ENCODE results near the gene GPRIN1. TPM values are rescaled to one million over a fixed set of nuclear protein-coding genes. Genes with fewer than 3 reads are reported as not detected.

The GPRIN1 gene
- total and polyA plus RNA-seq, 2 of the 4 experiments (the other 2 are of a cell fraction) = 3.0 to 4.7 TPM

DNA sequence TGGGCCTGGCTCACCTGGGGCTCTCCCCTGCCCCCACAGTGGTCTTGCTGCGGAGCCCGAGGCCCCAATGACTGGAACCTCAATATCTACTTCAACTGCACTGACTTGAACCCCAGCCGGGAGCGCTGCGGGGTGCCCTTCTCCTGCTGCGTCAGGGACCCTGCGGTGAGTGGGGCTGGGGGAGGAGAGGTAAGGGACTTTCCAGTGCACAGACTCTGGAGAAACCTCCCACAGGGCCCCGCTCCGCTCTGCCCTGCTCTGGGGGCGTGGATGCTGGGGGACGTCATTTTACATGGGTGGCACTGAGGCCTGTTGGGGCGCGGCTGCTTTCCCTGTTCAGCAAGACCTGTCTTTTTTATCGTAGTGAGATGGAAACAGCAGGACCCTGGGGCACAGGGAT lies 44.9 kb upstream of the GPRIN1 start:
- Histone ChIP-seq H3K4me3 (ENCODE audit: insufficient read depth, low read depth, low read length) (no peak overlapping the region), H2AK5ac (ENCODE audit: low read depth, low read length) (no peak overlapping the region), H2AK9ac (replicated peaks; ENCODE audit: low read depth, low read length, poor library complexity) (no peak overlapping the region), H2BK15ac (ENCODE audit: low read depth, low read length) (no peak overlapping the region), H4K91ac (ENCODE audit: insufficient read depth, low read depth, low read length) (no peak overlapping the region), H3K4ac (ENCODE audit: low read depth, low read length) (no peak overlapping the region), H4K8ac (ENCODE audit: low read depth in 2 of 2, low read length in 2 of 2) (no peak overlapping the region), H3K9me3 (ENCODE audit: control insufficient read depth, insufficient read depth, low read length) (no peaks in the 10 kb centered on the region), H2BK120ac (ENCODE audit: low read depth, low read length) (no peak overlapping the region), H3K56ac (ENCODE audit: extremely low read depth, insufficient read depth, low read length) (no peak overlapping the region), H3K9me1 (ENCODE audit: insufficient read depth, low read length) (peaks cover 3% of the 10 kb centered on the region; the same call in 1 of the 2 replicates), H3K23ac (ENCODE audit: low read depth, low read length) (no peak overlapping the region), H3K27me3 (ENCODE audit: control insufficient read depth, insufficient read depth, low read length) (no peaks in the 10 kb centered on the region), H4K5ac (ENCODE audit: low read depth, low read length) (no peak overlapping the region), H2BK20ac (ENCODE audit: low read depth, low read length) (no peak overlapping the region), H2BK5ac (ENCODE audit: low read depth, low read length, poor library complexity, severe bottlenecking) (no peak overlapping the region), H3K27ac (ENCODE audit: insufficient read depth, low read length) (no peak overlapping the region), H3K14ac (replicated peaks; ENCODE audit: low read depth, low read length) (no peak overlapping the region), H2AFZ (replicated peaks; ENCODE audit: low read length, poor library complexity) (no peak overlapping the region), H3K9ac (ENCODE audit: low read depth, low read length) (no peak overlapping the region), H3K18ac (ENCODE audit: low read depth, low read length) (no peak overlapping the region), H4K20me1 (ENCODE audit: insufficient read depth, low read length) (peaks cover 33% of the 10 kb centered on the region), H3K4me1 (ENCODE audit: control insufficient read depth, insufficient read depth, low read length) (0 out of 2 replicates have a peak, but pooled peaks cover 2% of the 10 kb centered on the region), H3K36me3 (ENCODE audit: control insufficient read depth, insufficient read depth, low read length) (peaks cover 10% of the 10 kb centered on the region; the same call in 1 of the 2 replicates), H3K79me1 (ENCODE audit: low read depth in 1 of 2, low read length in 2 of 2) (peaks cover 0 to 23% of the 10 kb centered on the region in 2 experiments), H3K4me2 (ENCODE audit: low read depth, low read length) (no peak overlapping the region)
- dilution Hi-C loops (cut with HindIII; ENCODE audit: low sequenced_read_pairs, unreplicated experiment) (no loop called here), intact Hi-C loops (cut with micrococcal nuclease) (no loop called here), in situ Hi-C loops (cut with MboI; ENCODE audit: low sequenced_read_pairs) (no loop called here)
- DNase-seq = no peak
- WGBS, 2 experiments (ENCODE audit: extremely low coverage in 2 of 2, insufficient read length in 1 of 2) = no CpG with 5 or more reads among the region's 14 CpGs
- no TSS peak for BruUV-seq (replicated peaks)
- ChIA-PET CTCF (no interaction called here), POLR2A (ENCODE audit: unreplicated experiment) (no interaction called here)
- ATAC-seq (ENCODE audit: low read depth) = no peak
- TF ChIP-seq POLR2A (IDR thresholded peaks at IDR 0.05; ENCODE audit: low read depth, low read length) (no peak), CHD1 (IDR thresholded peaks at IDR 0.05; ENCODE audit: low read depth, low read length) (no peak), BHLHE40 (IDR thresholded peaks at IDR 0.05; ENCODE audit: low read depth, low read length) (no peak), CEBPB (IDR thresholded peaks at IDR 0.05; ENCODE audit: low read depth, low read length) (no peak), NFE2L2 (IDR thresholded peaks at IDR 0.05; ENCODE audit: low read depth, low read length) (no peak), FOS (IDR thresholded peaks at IDR 0.05; ENCODE audit: low read depth, low read length) (no peak), RFX5 (IDR thresholded peaks at IDR 0.05; ENCODE audit: low read depth, low read length) (no peak), SMC3 (IDR thresholded peaks at IDR 0.05; ENCODE audit: low read depth, low read length) (no peak), MAZ (IDR thresholded peaks at IDR 0.05; ENCODE audit: borderline replicate concordance, low read depth, low read length) (no peak)
- TF ChIP-seq, protein P1, sequence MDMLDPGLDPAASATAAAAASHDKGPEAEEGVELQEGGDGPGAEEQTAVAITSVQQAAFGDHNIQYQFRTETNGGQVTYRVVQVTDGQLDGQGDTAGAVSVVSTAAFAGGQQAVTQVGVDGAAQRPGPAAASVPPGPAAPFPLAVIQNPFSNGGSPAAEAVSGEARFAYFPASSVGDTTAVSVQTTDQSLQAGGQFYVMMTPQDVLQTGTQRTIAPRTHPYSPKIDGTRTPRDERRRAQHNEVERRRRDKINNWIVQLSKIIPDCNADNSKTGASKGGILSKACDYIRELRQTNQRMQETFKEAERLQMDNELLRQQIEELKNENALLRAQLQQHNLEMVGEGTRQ (IDR thresholded peaks at IDR 0.05; ENCODE audit: low read depth, low read length) = no peak
- TF ChIP-seq, protein P2, sequence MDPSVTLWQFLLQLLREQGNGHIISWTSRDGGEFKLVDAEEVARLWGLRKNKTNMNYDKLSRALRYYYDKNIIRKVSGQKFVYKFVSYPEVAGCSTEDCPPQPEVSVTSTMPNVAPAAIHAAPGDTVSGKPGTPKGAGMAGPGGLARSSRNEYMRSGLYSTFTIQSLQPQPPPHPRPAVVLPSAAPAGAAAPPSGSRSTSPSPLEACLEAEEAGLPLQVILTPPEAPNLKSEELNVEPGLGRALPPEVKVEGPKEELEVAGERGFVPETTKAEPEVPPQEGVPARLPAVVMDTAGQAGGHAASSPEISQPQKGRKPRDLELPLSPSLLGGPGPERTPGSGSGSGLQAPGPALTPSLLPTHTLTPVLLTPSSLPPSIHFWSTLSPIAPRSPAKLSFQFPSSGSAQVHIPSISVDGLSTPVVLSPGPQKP (IDR thresholded peaks at IDR 0.05; ENCODE audit: borderline replicate concordance, low read depth, low read length) = no peak

Data from IMR-90 (cell line).